H1 (cell line): ENCODE results near the gene CEACAM5.

Experiments used
- JUND ChIP-seq: IDR thresholded peaks from 2 replicates; pipeline ENCODE4 v1.6.1; 2011; ENCODE audit warnings: mild to moderate bottlenecking, improper control_type of control experiment, low read length
- POU5F1 ChIP-seq: IDR thresholded peaks from 2 replicates; pipeline ENCODE4 v1.6.1; 2011; ENCODE audit warnings: low read depth, mild to moderate bottlenecking, low read length, moderate library complexity
- TF ChIP-seq, protein P1 (sequence below), 3 experiments: IDR thresholded peaks; 1 replicate in 2 of 3; 2 replicates in 1 of 3; pipeline versions ENCODE4 v1.5.1 to v1.6.1; 2011; ENCODE audit warnings: low read length in 3 of 3, mild to moderate bottlenecking in 3 of 3, inconsistent platforms in 2 of 3, low read depth in 1 of 3, moderate library complexity in 1 of 3; ENCODE audit not compliant: insufficient read depth in 1 of 3; ENCODE audit errors: control extremely low read depth in 1 of 3

DNA sequence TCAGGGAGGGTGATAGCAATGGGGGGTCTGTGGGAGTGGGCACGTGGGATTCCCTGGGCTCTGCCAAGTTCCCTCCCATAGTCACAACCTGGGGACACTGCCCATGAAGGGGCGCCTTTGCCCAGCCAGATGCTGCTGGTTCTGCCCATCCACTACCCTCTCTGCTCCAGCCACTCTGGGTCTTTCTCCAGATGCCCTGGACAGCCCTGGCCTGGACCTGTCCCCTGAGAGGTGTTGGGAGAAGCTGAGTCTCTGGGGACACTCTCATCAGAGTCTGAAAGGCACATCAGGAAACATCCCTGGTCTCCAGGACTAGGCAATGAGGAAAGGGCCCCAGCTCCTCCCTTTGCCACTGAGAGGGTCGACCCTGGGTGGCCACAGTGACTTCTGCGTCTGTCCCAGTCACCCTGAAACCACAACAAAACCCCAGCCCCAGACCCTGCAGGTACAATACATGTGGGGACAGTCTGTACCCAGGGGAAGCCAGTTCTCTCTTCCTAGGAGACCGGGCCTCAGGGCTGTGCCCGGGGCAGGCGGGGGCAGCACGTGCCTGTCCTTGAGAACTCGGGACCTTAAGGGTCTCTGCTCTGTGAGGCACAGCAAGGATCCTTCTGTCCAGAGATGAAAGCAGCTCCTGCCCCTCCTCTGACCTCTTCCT lies 11.1 kb upstream of the CEACAM5 start:
- TF ChIP-seq, protein P1, sequence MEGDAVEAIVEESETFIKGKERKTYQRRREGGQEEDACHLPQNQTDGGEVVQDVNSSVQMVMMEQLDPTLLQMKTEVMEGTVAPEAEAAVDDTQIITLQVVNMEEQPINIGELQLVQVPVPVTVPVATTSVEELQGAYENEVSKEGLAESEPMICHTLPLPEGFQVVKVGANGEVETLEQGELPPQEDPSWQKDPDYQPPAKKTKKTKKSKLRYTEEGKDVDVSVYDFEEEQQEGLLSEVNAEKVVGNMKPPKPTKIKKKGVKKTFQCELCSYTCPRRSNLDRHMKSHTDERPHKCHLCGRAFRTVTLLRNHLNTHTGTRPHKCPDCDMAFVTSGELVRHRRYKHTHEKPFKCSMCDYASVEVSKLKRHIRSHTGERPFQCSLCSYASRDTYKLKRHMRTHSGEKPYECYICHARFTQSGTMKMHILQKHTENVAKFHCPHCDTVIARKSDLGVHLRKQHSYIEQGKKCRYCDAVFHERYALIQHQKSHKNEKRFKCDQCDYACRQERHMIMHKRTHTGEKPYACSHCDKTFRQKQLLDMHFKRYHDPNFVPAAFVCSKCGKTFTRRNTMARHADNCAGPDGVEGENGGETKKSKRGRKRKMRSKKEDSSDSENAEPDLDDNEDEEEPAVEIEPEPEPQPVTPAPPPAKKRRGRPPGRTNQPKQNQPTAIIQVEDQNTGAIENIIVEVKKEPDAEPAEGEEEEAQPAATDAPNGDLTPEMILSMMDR (IDR thresholded peaks at IDR 0.05; ENCODE audit: control extremely low read depth in 1 of 3, insufficient read depth in 1 of 3, low read depth in 1 of 3, low read length in 3 of 3): no peak
- no peak for TF ChIP-seq JUND
- TF ChIP-seq POU5F1: no peak
